CD4-positive, alpha-beta T cell treated with Interleukin-17A for 4 hours (primary cell): ENCODE data around the gene DVL1.
A peak's percentile ranks its signal among the peaks of the same experiment; 100 is the strongest.

ENCODE experiments used
- DNase-seq: peaks from one replicate; pipeline ENCODE4 v3.0.0-alpha.2; 2020; ENCODE audit warnings: mixed read lengths

DVL1 gene

GRCh38 chr1:1340185-1340584, 9.0 kb downstream of the DVL1 start:
- no peak for DNase-seq

- DNase-seq, result no peak
Observed at GRCh38 chr1:1338278-1338677, 10.9 kb downstream of the DVL1 start.

GRCh38 chr1:1337793-1338147, 11.4 kb downstream of the DVL1 start:
- peak; percentile 36 for DNase-seq

GRCh38 chr1:1336931-1337792, 12.1 kb downstream of the DVL1 start:
- DNase-seq, result no peak

GRCh38 chr1:1336446-1336845, 12.8 kb downstream of the DVL1 start:
- DNase-seq, result no peak

GRCh38 chr1:1335792-1336248, 13.4 kb downstream of the DVL1 start:
- no peak for DNase-seq

GRCh38 chr1:1335283-1335682, 13.9 kb downstream of the DVL1 start:
- DNase-seq, result no peak

GRCh38 chr1:1334835-1335234, 14.4 kb downstream of the DVL1 start:
- no peak for DNase-seq

GRCh38 chr1:1333551-1334241, 15.5 kb downstream of the DVL1 start:
- DNase-seq, result no peak

- no peak for DNase-seq
Observed at GRCh38 chr1:1332774-1333480, 16.3 kb downstream of the DVL1 start.

- no peak for DNase-seq
Observed at GRCh38 chr1:1332031-1332755, 17.0 kb downstream of the DVL1 start.

- no peak for DNase-seq
Observed at GRCh38 chr1:1331068-1331965, 17.9 kb downstream of the DVL1 start, which contains the start of gene TAS1R3. Gene TAS1R3 (plus strand): TSS chr1:1331280. CDS start chr1:1331346, 66 bp downstream.

GRCh38 chr1:1330366-1331067, 18.7 kb downstream of the DVL1 start:
- no peak for DNase-seq

- DNase-seq, result no peak
Observed at GRCh38 chr1:1329304-1330210, 19.7 kb downstream of the DVL1 start.

GRCh38 chr1:1328254-1328653, 21.0 kb downstream of the DVL1 start:
- DNase-seq, result no peak

- no peak for DNase-seq
Observed at GRCh38 chr1:1327291-1327690, 21.9 kb downstream of the DVL1 start.

GRCh38 chr1:1326075-1326605, 23.1 kb downstream of the DVL1 start:
- no peak for DNase-seq

- DNase-seq, result no peak
Observed at GRCh38 chr1:1325288-1326074, 23.7 kb downstream of the DVL1 start.
